Hepatocyte (in vitro differentiated cells): ENCODE measurements around the gene POLR1E.

Source experiments
- EZH2 ChIP-seq: fragments of 200-600 bp; sonication (generic); IDR thresholded peaks from 2 replicates; pipeline ENCODE4 v1.6.1; 2016; ENCODE audit warnings: antibody characterized with exemption, mild to moderate bottlenecking, borderline replicate concordance
- TF ChIP-seq, protein P1 (sequence below): fragments of 200-600 bp; sonication (generic); IDR thresholded peaks from 2 replicates; pipeline ENCODE4 v1.5.1; 2016; ENCODE audit warnings: antibody characterized with exemption, mild to moderate bottlenecking; ENCODE audit not compliant: poor library complexity

DNA sequence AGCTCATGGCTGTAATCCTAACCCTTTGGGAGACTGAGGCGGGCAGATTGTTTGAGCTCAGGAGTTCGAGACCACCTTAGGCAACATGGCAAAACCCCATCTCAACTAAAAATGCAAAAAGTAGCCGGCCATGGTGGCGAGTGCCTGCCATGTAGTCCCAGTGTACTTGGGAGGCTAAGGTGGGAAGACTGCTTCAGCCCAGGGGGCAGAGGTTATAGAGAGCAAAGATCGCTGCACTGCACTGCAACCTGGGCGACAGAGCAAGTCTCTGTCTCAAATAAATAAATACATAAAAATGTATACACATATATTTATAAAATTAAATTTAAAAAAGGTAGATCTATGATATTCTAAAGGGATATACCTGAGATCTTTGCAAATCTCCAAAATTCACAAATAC is 39.9 kb upstream of the POLR1E start:
- TF ChIP-seq, protein P1, sequence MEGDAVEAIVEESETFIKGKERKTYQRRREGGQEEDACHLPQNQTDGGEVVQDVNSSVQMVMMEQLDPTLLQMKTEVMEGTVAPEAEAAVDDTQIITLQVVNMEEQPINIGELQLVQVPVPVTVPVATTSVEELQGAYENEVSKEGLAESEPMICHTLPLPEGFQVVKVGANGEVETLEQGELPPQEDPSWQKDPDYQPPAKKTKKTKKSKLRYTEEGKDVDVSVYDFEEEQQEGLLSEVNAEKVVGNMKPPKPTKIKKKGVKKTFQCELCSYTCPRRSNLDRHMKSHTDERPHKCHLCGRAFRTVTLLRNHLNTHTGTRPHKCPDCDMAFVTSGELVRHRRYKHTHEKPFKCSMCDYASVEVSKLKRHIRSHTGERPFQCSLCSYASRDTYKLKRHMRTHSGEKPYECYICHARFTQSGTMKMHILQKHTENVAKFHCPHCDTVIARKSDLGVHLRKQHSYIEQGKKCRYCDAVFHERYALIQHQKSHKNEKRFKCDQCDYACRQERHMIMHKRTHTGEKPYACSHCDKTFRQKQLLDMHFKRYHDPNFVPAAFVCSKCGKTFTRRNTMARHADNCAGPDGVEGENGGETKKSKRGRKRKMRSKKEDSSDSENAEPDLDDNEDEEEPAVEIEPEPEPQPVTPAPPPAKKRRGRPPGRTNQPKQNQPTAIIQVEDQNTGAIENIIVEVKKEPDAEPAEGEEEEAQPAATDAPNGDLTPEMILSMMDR, result no peak
- no peak for TF ChIP-seq EZH2
